Neural cell (in vitro differentiated cells): ENCODE data around the gene ETDC. TPM values are rescaled to one million over a fixed set of nuclear protein-coding genes. Genes with fewer than 3 reads are reported as not detected.

Experiments used
- H2AFZ ChIP-seq: fragments of 200-600, 300-800 bp; sonication (generic), shearing (Covaris generic); 2 replicates; pipeline ENCODE4 v1.6.0; 2014; ENCODE audit warnings: low read depth, mild to moderate bottlenecking, antibody characterized with exemption, low read length, moderate library complexity
- H3F3A ChIP-seq: fragments of 200-600 bp; shearing (Covaris generic); 2 replicates; pipeline ENCODE4 v1.6.1; 2016; ENCODE audit warnings: mild to moderate bottlenecking, moderate library complexity, mixed read lengths, antibody characterized with exemption, low read length; ENCODE audit not compliant: insufficient read depth, poor library complexity, severe bottlenecking
- H3K27ac ChIP-seq: fragments of 200-600, 300-800 bp; sonication (generic), shearing (Covaris generic); 2 replicates; pipeline ENCODE4 v1.5.1; 2014; ENCODE audit warnings: mild to moderate bottlenecking, low read length, moderate library complexity
- H3K27me3 ChIP-seq: fragments of 300-800, 200-600 bp; sonication (generic), shearing (Covaris generic); 2 replicates; pipeline ENCODE4 v1.6.0; 2014; ENCODE audit warnings: mild to moderate bottlenecking, low read depth, low read length, moderate library complexity; ENCODE audit not compliant: insufficient read depth
- H3K36me3 ChIP-seq: fragments of 300-800, 200-600 bp; sonication (generic), shearing (Covaris generic); 2 replicates; pipeline ENCODE4 v1.5.1; 2014; ENCODE audit warnings: mild to moderate bottlenecking, antibody characterized with exemption, low read length, moderate library complexity; ENCODE audit not compliant: insufficient read depth
- H3K4me2 ChIP-seq: fragments of 300-800, 200-600 bp; sonication (generic), shearing (Covaris generic); 2 replicates; pipeline ENCODE4 v1.6.0; 2014; ENCODE audit warnings: mild to moderate bottlenecking, low read length
- H3K4me3 ChIP-seq: fragments of 300-800, 200-600 bp; sonication (generic), shearing (Covaris generic); 2 replicates; pipeline ENCODE4 v1.5.1; 2014; ENCODE audit warnings: mild to moderate bottlenecking, low read length, moderate library complexity
- H3K79me2 ChIP-seq: fragments of 200-600 bp; shearing (Covaris generic); replicated peaks from 2 replicates; pipeline ENCODE4 v1.6.0; 2014; ENCODE audit warnings: mild to moderate bottlenecking, low read length, moderate library complexity; ENCODE audit not compliant: insufficient read depth
- H3K9ac ChIP-seq: fragments of 300-800, 200-600 bp; sonication (generic), shearing (Covaris generic); 2 replicates; pipeline ENCODE4 v1.6.1; 2016; ENCODE audit warnings: mild to moderate bottlenecking, low read length, mixed read lengths
- H3K9me2 ChIP-seq: fragments of 200-600 bp; shearing (Covaris generic); 2 replicates; pipeline ENCODE4 v1.6.1; 2016; ENCODE audit warnings: mild to moderate bottlenecking, low read length, mixed read lengths; ENCODE audit not compliant: insufficient read depth
- H3K9me3 ChIP-seq: fragments of 200-600, 300-800 bp; sonication (generic), shearing (Covaris generic); 2 replicates; pipeline ENCODE4 v1.6.1; 2016; ENCODE audit warnings: mild to moderate bottlenecking, mixed run types, low read length, moderate library complexity, mixed read lengths
- H4K20me1 ChIP-seq: fragments of 200-600 bp; shearing (Covaris generic); 2 replicates; pipeline ENCODE4 v1.6.1; 2016; ENCODE audit warnings: mild to moderate bottlenecking, mixed run types; ENCODE audit not compliant: insufficient read depth
- CTCF ChIP-seq: fragments of 450-650 bp; IDR thresholded peaks from 2 replicates; pipeline ENCODE4 v1.5.1; 2014; ENCODE audit warnings: antibody characterized with exemption, mild to moderate bottlenecking, moderate library complexity; ENCODE audit not compliant: poor library complexity, severe bottlenecking
- EP300 ChIP-seq: fragments of 450-650 bp; conservative IDR thresholded peaks from 2 replicates; pipeline ENCODE4 v1.6.1; 2014; ENCODE audit warnings: antibody characterized with exemption, mild to moderate bottlenecking, moderate library complexity; ENCODE audit not compliant: poor library complexity, severe bottlenecking
- EZH2 ChIP-seq: fragments of 200-600, 300-800 bp; shearing (Covaris generic), sonication (generic); IDR thresholded peaks from 2 replicates; pipeline ENCODE4 v1.6.1; 2014; ENCODE audit warnings: antibody characterized with exemption, low read length, borderline replicate concordance, mild to moderate bottlenecking; ENCODE audit not compliant: insufficient read depth, poor library complexity, severe bottlenecking
- MXI1 ChIP-seq: fragments of 450-650 bp; conservative IDR thresholded peaks from 2 replicates; pipeline ENCODE4 v1.6.1; 2014; ENCODE audit warnings: antibody characterized with exemption, mild to moderate bottlenecking; ENCODE audit not compliant: poor library complexity, severe bottlenecking
- POLR2AphosphoS5 ChIP-seq: IDR thresholded peaks from 2 replicates; pipeline ENCODE4 v1.6.1; 2012
- RAD21 ChIP-seq: fragments of 450-650 bp; conservative IDR thresholded peaks from 2 replicates; pipeline ENCODE4 v1.6.1; 2014; ENCODE audit warnings: antibody characterized with exemption, mild to moderate bottlenecking, moderate library complexity
- REST ChIP-seq: IDR thresholded peaks from 2 replicates; pipeline ENCODE4 v1.6.1; 2012; ENCODE audit warnings: borderline replicate concordance
- SMC3 ChIP-seq: fragments of 450-650 bp; conservative IDR thresholded peaks from 2 replicates; pipeline ENCODE4 v1.6.1; 2014; ENCODE audit warnings: antibody characterized with exemption, mild to moderate bottlenecking, moderate library complexity; ENCODE audit not compliant: poor library complexity
- TAF1 ChIP-seq: IDR thresholded peaks from 2 replicates; pipeline ENCODE4 v1.6.1; 2012; ENCODE audit warnings: low read depth
- polyA plus RNA-seq: library from polyadenylated mRNA; depleted of rRNA; stranded (reverse); fragments of >200 nt; gene quantifications from 2 replicates; pipeline ENCODE4 v1.2.3, GENCODE V29; 2014

ETDC gene
- polyA plus RNA-seq, 1 donor from 2014 or later, result not detected

GRCh38 chrX:135307171-135307570, 2.1 kb upstream of the ETDC start:
- H3K79me2 ChIP-seq, result no peaks in the 10 kb centered on the region
- no peaks in the 10 kb centered on the region for H3F3A ChIP-seq
- H3K4me3 ChIP-seq, result no peak overlapping the region
- TF ChIP-seq TAF1 (no peak), EP300 (no peak), CTCF (no peak), EZH2 (no peak), REST (no peak)
- H3K4me2 ChIP-seq, result no peak overlapping the region
- no peak overlapping the region for H3K9ac ChIP-seq
- H3K9me3 ChIP-seq, result no peaks in the 10 kb centered on the region
- H3K27ac ChIP-seq, result no peak overlapping the region
- no peaks in the 10 kb centered on the region for H3K9me2 ChIP-seq
- H3K27me3 ChIP-seq, result no peaks in the 10 kb centered on the region
- H4K20me1 ChIP-seq, result no peaks in the 10 kb centered on the region
- no peaks in the 10 kb centered on the region for H3K36me3 ChIP-seq
- H2AFZ ChIP-seq, result no peak overlapping the region

- Histone ChIP-seq H3K4me3 (no peak overlapping the region), H3K4me2 (no peak overlapping the region), H3K9me3 (no peaks in the 10 kb centered on the region), H3K27ac (no peak overlapping the region), H3K79me2 (no peaks in the 10 kb centered on the region), H4K20me1 (no peaks in the 10 kb centered on the region), H3K36me3 (no peaks in the 10 kb centered on the region), H3F3A (no peaks in the 10 kb centered on the region), H3K9me2 (no peaks in the 10 kb centered on the region), H3K9ac (no peak overlapping the region), H2AFZ (no peak overlapping the region), H3K27me3 (no peaks in the 10 kb centered on the region)
- TF ChIP-seq POLR2AphosphoS5 (no peak), REST (no peak), MXI1 (no peak), SMC3 (no peak), RAD21 (no peak), EZH2 (no peak), CTCF (no peak), TAF1 (no peak), EP300 (no peak)
Observed at GRCh38 chrX:135308345-135308855, 880 bp upstream of the ETDC start.
